GM21723 (cell line): Measurements from ENCODE around the gene DARS1.
"Not testable (repeated sequence)": the region's sequence is repeated elsewhere in the genome, so short reads cannot be mapped to it uniquely, and the experiment has no call there.

ENCODE experiments used
- ATAC-seq: cut with Tn5 transposase; IDR thresholded peaks from one replicate; pipeline ENCODE4 v1.9.1; 2021; ENCODE audit warnings: mild to moderate bottlenecking, moderate library complexity; ENCODE audit not compliant: unreplicated experiment

Gene DARS1

GRCh38 chr2:135893374-135893794 lies 92.0 kb downstream of the DARS1 start:
- ATAC-seq: no peak

DNA sequence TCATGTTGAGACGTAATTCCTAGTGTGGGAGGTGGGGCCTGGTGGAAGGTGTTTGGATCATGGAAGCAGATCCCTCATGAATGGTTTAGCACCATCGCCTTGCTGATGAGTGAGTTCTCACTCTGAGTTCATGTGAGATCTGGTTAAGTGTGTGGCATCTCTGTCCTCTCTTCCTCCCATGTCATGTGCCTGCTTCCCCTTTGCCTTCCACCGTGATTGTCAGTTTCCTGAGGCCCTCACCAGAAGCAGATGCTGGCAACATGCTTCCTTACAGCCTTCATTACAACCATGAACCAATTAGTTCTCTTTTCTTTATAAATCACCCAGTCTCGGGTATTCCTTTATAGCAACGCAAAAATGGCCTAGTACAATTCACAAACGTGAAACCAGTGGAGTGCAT lies 94.6 kb downstream of the DARS1 start:
- no peak for ATAC-seq

- no peak for ATAC-seq
Observed at GRCh38 chr2:135890149-135890548, 95.3 kb downstream of the DARS1 start.

GRCh38 chr2:135888587-135888986 lies 96.8 kb downstream of the DARS1 start:
- ATAC-seq: not testable (repeated sequence)

DNA sequence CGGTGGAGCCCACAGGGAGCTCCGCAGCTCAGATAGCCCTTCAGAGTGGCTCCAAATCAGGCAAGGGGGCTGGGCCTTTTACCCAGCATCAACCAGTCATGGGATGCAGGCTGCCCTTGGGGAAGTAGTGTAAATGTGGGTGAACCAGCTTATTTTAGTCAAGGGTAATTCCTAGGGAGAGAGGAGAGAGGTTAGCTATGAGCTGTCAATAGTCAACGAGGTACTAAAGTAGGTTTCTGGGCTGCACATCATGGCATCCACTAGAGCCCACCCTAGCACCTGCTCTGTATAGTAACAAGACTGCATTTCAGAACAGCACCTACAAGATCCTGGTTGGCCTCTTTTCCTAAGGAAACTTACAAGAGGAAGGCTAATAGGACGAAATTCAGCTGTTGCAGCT lies 99.7 kb downstream of the DARS1 start:
- ATAC-seq: no peak

- no peak for ATAC-seq
Observed at GRCh38 chr2:135882415-135882814, 103.0 kb downstream of the DARS1 start.

- ATAC-seq: not testable (repeated sequence)
Observed at GRCh38 chr2:135876770-135877169, 108.7 kb downstream of the DARS1 start.

DNA sequence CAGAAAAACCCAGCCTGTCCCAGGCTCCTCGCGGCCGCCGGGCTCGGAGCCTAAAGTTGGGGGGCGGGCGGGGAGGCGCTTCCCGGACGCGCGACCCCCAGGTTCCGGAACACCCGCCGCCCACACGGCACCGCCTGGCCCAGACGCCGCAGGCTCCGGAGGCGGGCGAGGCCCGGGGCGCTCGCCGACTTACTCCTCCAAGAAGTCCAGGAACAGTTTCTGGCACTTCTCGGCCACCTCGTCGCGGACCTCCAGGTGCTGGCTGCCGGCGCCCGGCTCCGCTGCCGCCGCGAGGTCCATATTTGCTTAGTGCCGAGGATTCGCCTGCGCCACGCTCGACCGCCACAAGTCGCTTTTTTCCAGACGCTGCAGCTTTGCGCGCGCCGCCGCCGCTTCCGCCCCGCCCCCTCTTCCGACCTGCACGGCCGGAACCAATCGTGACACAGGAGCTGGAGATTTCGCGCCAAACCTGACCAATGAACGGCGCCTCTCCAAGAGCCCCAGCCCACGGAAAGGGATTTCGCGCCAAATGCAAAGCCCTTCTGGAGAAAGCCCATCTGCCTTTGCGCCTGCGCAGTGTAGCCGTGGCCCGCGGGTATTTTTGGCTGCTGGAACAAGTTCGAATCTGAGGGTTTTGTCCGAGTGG lies 109.2 kb downstream of the DARS1 start, which contains the start of gene MCM6:
MCM6 (minus strand) TSS at position 378 of the 646 bp plus-strand sequence; CDS start at position 300, 78 bp downstream.
- ATAC-seq: peak; percentile 89

- ATAC-seq: peak; percentile 62
Observed at GRCh38 chr2:135875491-135876065, 109.8 kb downstream of the DARS1 start.

DNA sequence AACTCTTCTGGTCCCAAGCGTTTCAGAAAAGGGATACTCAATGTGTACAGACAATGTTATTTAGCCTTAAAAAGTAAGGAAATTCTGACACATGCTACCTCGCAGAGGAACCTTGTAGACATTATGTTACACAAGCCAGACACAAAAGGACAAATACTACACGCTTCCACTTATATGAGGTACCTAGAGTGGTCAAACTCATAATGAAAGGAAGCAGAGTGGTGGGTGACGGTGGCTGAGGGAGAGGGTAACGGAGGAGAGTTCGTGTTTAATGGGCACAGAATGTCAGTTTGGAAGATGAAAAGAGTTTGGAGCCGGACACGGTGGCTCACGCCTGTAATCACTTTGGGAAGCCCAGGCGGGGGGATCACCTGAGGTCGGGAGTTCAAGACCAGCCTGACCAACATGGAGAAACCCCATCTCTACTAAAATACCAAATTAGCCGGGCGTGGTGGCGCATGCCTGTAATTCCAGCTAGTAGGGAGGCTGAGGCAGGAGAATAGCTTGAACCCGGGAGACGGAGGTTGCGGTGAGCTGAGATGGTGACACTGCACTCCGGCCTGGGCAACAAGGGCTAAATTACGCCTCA lies 110.6 kb downstream of the DARS1 start:
- ATAC-seq: no peak

GRCh38 chr2:135870571-135870970 lies 114.9 kb downstream of the DARS1 start:
- peak; percentile 63 for ATAC-seq

- no peak for ATAC-seq
Observed at GRCh38 chr2:135863233-135863632, 122.2 kb downstream of the DARS1 start.

DNA sequence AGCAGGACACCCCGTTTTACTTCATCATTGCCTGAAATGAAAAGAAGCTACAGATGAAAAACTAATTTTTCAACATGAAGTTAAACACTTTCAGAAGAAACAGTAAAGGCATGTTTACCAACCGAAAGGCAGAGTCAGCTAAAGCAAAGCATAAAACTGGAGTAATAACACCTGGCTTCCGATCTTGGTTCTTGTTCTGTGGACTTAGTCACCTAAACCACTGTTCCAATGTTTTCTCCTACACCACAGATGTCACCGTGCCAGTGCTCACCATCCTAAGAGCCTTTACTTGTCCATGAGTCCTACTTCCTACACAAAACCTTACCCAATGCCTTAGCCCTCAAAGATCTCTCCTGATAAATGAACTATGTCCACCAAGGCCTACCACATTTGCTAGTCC lies 122.7 kb downstream of the DARS1 start:
- no peak for ATAC-seq
